Measurements from ENCODE around the gene DEPP1. TPM values are rescaled to one million over a fixed set of nuclear protein-coding genes. Genes with fewer than 3 reads are reported as not detected.

DEPP1 gene
- total and polyA plus RNA-seq, 5 experiments from 2014 or later = not detected

DNA sequence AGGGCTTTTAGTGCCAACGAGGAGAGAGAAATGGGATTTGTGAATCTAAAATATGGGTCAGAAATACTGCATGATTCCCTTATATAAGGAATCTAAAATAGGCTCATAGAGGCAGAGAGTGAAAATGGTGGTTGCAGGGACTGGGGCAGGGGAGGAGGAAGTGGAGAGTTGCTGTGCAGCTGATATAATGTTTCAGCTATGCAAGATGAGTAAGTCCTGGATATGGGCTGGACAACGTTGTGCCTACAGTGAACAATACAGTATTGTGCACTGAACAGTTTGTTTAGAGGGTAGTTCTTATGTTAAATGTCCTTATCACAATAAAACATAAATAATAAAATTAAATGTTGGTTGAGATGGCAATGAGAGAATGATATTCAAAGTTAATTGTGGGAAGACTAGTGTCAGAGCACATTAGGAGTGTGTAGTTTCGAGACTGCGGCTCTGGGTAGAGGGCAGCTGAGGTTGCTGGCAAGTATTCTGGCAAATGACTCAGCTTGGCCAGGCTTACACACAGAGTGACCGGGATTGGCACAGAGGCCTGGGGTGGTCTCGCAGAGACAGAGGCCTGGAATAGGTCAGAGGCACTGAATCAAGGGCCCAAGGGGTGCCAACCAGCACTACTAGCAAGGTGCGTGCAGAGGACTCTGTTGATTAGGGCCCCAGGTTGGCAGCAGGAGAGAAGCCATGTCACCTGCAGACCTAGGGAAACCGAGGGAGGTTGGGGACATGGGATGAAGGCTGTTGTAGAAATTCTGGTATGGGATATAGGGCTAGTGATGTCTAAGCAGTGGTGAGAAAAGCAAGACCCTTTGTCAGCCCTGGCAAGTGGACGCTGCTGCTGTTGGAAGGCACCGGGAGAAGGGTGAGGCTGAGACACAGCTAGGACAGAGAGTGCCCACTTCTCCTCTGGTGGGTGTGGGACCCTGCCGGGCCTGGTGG, 2.8 kb upstream of the DEPP1 start:
- H3K27ac Mint-ChIP-seq = peak overlapping the region in 1 of 10 donors; percentile 51
- no peaks in the 10 kb centered on the region for H3K27me3 Mint-ChIP-seq
- no peaks in the 10 kb centered on the region for H3K9me3 Mint-ChIP-seq
- H3K4me1 Mint-ChIP-seq = peaks cover 0 to 6% (median 1%) of the 10 kb centered on the region in 4 donors
- POLR2A ChIA-PET = interaction anchor here (1.3 kb wide), 1 partner anchor 8 kb away, joined by 4 read pairs; no protein-coding TSS in a partner anchor
- H3K36me3 Mint-ChIP-seq = no peaks in the 10 kb centered on the region
- DNase-seq (no peak), ATAC-seq (no peak)
- no peak overlapping the region for H3K4me3 Mint-ChIP-seq

- ATAC-seq (no peak), DNase-seq (no peak)
- Mint-ChIP-seq H3K9me3 (no peaks in the 10 kb centered on the region), H3K4me1 (peaks cover 0 to 10% (median 2%) of the 10 kb centered on the region in 4 donors), H3K36me3 (no peaks in the 10 kb centered on the region), H3K27ac (peak overlapping the region in 2 of 10 donors; percentile 11 to 21), H3K4me3 (no peak overlapping the region), H3K27me3 (no peaks in the 10 kb centered on the region)
- POLR2A ChIA-PET = interaction anchor here (1.3 kb wide), 1 partner anchor 8 kb away, joined by 4 read pairs; no protein-coding TSS in a partner anchor
These were observed 1.9 kb upstream of the DEPP1 start for GRCh38 chr10:44980309-44981171.

DNA sequence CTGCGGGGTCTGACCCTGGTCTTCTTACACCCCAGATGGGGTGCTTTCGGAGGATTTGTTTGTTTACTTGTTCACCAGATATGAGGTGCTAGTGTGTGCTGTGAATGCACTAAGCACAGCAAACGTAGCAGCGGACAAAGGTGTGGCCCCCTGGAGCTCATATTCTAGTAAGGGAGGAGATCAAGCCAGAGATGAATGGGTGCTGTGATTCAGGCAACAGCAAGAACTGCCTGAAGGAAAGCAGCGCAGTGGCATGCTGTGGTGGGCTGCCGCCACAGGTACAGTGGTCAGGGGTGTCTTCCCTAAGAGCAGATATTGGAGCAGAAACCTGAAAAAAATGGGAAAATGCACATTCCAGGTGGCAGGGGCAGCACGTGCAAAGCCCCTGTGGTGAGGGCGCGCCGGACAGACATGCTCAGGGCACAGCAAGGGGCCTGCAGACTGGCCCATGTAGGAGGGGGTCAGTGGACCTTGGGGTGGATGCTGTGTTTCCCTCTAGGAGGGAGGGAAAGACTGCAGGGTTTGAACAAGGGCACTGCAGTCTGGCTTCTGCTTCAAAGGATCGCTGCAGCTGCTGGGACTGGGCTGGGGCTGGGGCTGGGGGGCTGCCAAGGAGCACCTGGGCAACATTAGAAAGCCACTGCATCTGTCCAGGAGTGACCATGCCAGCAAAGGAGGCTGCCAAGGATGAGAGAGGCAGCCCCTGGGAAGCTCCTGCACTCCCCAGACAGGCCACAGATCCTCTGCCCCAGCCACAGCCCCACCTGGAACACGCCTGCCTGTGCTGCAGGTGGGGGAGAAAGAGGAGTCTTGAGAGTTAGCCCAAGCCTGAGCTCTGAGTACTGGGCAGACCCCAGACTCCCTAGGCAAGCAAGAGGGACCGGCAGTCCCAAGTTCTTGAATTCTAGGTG, 927 bp upstream of the DEPP1 start:
- no peak for ATAC-seq
- peak overlapping the region in 1 of 10 donors; percentile 37 for H3K27ac Mint-ChIP-seq
- POLR2A ChIA-PET = no interaction called here
- no peaks in the 10 kb centered on the region for H3K27me3 Mint-ChIP-seq
- H3K4me3 Mint-ChIP-seq = no peak overlapping the region
- no peak for DNase-seq
- H3K36me3 Mint-ChIP-seq = no peaks in the 10 kb centered on the region
- H3K9me3 Mint-ChIP-seq = no peaks in the 10 kb centered on the region
- peaks cover 0 to 13% (median 3%) of the 10 kb centered on the region in 4 donors for H3K4me1 Mint-ChIP-seq

- H3K4me3 Mint-ChIP-seq = no peak overlapping the region
- H3K36me3 Mint-ChIP-seq = no peaks in the 10 kb centered on the region
- DNase-seq (no peak), ATAC-seq (no peak)
- no peaks in the 10 kb centered on the region for H3K27me3 Mint-ChIP-seq
- peaks cover 0 to 27% (median 9%) of the 10 kb centered on the region in 4 donors for H3K4me1 Mint-ChIP-seq
- peak overlapping the region in 2 of 10 donors; percentile 32 to 39 for H3K27ac Mint-ChIP-seq
- no peaks in the 10 kb centered on the region for H3K9me3 Mint-ChIP-seq
- POLR2A ChIA-PET = no interaction called here
These were observed 418 bp downstream of the DEPP1 start for GRCh38 chr10:44978213-44978569.

GRCh38 chr10:44977287-44978212, 1.1 kb downstream of the DEPP1 start:
- DNase-seq = no peak
- POLR2A ChIA-PET = no interaction called here
- H3K9me3 Mint-ChIP-seq = no peaks in the 10 kb centered on the region

GRCh38 chr10:44976352-44977198, 2.0 kb downstream of the DEPP1 start:
- peak overlapping the region in 3 of 10 donors; percentile 34 to 48 (median 34) for H3K4me3 Mint-ChIP-seq
- H3K4me1 Mint-ChIP-seq = peaks cover 0 to 36% (median 9%) of the 10 kb centered on the region in 4 donors
- H3K27me3 Mint-ChIP-seq = no peaks in the 10 kb centered on the region
- H3K9me3 Mint-ChIP-seq = no peaks in the 10 kb centered on the region
- no peak for ATAC-seq
- H3K27ac Mint-ChIP-seq = peak overlapping the region in 1 of 10 donors; percentile 31
- no peaks in the 10 kb centered on the region for H3K36me3 Mint-ChIP-seq
- no peak for DNase-seq
- POLR2A ChIA-PET = interaction anchor here (1.3 kb wide), 1 partner anchor 24 kb away, joined by 4 read pairs; the partner anchor contains the start of gene ZNF22

More at GRCh38 chr10:44977287-44978212, 1.1 kb downstream of the DEPP1 start:
- Mint-ChIP-seq H3K36me3 (no peaks in the 10 kb centered on the region), H3K27ac (no peak overlapping the region), H3K27me3 (no peaks in the 10 kb centered on the region), H3K4me1 (peaks cover 0 to 32% (median 9%) of the 10 kb centered on the region in 4 donors), H3K4me3 (no peak overlapping the region)
- no peak for ATAC-seq

GRCh38 chr10:44975431-44976331, 2.9 kb downstream of the DEPP1 start:
- peak overlapping the region in 1 of 10 donors; percentile 31 for H3K27ac Mint-ChIP-seq
- no peaks in the 10 kb centered on the region for H3K36me3 Mint-ChIP-seq
- H3K4me3 Mint-ChIP-seq = peak overlapping the region in 6 of 10 donors; percentile 41 to 64 (median 53)
- ATAC-seq (no peak), DNase-seq (no peak)
- H3K27me3 Mint-ChIP-seq = no peaks in the 10 kb centered on the region
- POLR2A ChIA-PET = interaction anchor here (1.3 kb wide), 1 partner anchor 25 kb away, joined by 4 read pairs; the partner anchor contains the start of gene ZNF22
- peaks cover 0 to 39% (median 9%) of the 10 kb centered on the region in 4 donors for H3K4me1 Mint-ChIP-seq
- H3K9me3 Mint-ChIP-seq = no peaks in the 10 kb centered on the region

DNA sequence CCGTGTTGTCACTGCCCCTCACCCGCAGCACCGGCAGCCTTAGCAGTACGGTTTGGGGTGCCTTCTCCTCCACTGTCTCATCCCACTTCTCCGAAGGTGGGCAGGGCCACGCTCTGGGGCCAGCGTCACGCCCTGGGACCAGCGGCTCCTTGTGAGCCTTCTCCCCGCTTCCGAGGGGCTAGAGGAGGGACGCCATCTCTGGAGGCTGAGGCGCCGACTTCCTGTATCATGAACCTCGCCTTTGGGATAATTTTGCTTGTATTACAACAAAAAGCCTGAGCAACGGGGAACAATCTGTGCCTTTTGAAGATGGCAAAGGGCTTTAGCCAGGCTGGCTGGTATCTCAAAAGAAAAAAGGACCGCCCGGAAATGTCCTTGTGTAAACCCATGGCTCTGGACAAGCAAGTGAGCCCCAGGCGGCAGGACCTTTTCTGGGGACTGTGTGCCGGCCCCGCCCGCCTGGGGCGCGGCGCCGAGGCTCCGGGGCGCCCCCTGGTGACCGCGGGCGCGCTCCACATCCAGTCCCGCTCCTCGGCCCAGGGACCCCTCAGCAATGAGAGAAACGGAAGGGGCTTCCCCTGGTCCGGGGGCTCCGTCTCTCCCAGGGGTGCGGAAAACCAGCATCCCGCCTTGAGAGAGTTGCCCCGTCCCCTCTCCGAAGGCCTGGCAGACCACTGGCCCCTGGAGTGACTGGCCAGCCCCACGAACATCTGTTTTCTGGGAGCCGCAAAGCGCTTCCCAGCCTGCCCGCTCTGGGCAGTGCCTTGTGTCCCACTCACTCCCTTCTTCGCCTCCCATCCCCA, 3.8 kb downstream of the DEPP1 start:
- Mint-ChIP-seq H3K27me3 (no peaks in the 10 kb centered on the region), H3K4me1 (peaks cover 0 to 44% (median 9%) of the 10 kb centered on the region in 4 donors), H3K9me3 (no peaks in the 10 kb centered on the region), H3K27ac (peak overlapping the region in 7 of 10 donors; percentile 7 to 90 (median 60)), H3K4me3 (peak overlapping the region; percentile 64 to 82 (median 76)), H3K36me3 (no peaks in the 10 kb centered on the region)
- DNase-seq = peak; percentile 21 to 75 (median 70)
- ATAC-seq = peak; percentile 97 to 99
- POLR2A ChIA-PET = interaction anchor here (1.1 to 2.1 kb wide), 3 partner anchors 12 to 42 kb away, joined by 3 to 4 read pairs (median 4); partner anchors contain the start of gene ZNF22

DNA sequence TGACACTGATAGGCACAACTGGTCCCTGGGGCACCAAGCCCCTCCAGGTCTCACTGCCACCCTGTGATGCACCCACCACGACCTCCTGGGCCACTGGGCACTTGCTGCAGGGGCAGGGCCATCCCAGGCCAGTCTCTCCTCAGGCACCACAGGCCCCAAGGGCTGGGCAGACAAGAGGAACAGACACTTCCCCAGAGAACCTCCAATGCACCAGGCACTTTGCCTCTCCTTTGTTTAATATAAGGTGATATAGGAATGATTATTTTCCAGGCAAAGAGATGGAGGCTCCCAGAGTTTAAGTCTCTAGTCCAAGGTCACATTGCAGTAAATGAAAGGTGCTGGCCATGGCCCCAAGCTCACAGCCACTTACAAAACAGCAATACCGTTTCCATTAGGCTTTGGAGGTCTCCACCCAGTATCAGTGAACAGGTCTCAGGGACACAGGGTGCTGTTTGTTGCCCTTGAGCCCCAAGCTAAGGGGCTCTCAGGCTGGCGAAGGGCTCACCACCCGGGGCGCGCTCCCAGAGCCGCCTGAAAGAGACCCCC, 4.5 kb downstream of the DEPP1 start:
- no peaks in the 10 kb centered on the region for H3K36me3 Mint-ChIP-seq
- H3K4me3 Mint-ChIP-seq = peak overlapping the region; percentile 64 to 82 (median 76)
- no peak for DNase-seq
- H3K27me3 Mint-ChIP-seq = no peaks in the 10 kb centered on the region
- H3K4me1 Mint-ChIP-seq = peaks cover under 1 to 48% (median 14%) of the 10 kb centered on the region in 4 donors
- POLR2A ChIA-PET = interaction anchor here (1.1 to 2.1 kb wide), 2 partner anchors 11 to 41 kb away, joined by 3 to 4 read pairs; no protein-coding TSS in a partner anchor
- no peak for ATAC-seq
- no peaks in the 10 kb centered on the region for H3K9me3 Mint-ChIP-seq
- peak overlapping the region in 4 of 10 donors; percentile 17 to 81 (median 48) for H3K27ac Mint-ChIP-seq
